K562 treated with DMSO at 1 percent for 24 hours (cell line): ENCODE results near the gene ZNF195. TPM values are rescaled to one million over a fixed set of nuclear protein-coding genes. Genes with fewer than 3 reads are reported as not detected.

ENCODE experiments used
- total RNA-seq: library from RNA; unstranded; fragments of 300-600 nt; gene quantifications from 2 replicates; pipeline ENCODE4 v1.2.3, GENCODE V29; 2022; ENCODE audit warnings: low read depth; ENCODE audit not compliant: insufficient read depth

The ZNF195 gene
- 12.1 and 18.5 TPM in 2 replicates for total RNA-seq

GRCh38 chr11:3378426-3379423 is at the start of gene ZNF195:
Gene ZNF195, minus strand, starts transcription at chr11:3379146. Its CDS starts 106 bp downstream, at chr11:3379040.

Other genes with a start within 250 kb of the ZNF195 start
- 10.1 and 11.7 TPM in 2 replicates for gene OSBPL5, start 213.8 kb downstream of the ZNF195 start, total RNA-seq
- not detected in 2 replicates for gene MRGPRG, start 160.3 kb downstream of the ZNF195 start, total RNA-seq
- gene MRGPRE, start 146.7 kb downstream of the ZNF195 start, total RNA-seq: not detected in 2 replicates